Measurements from ENCODE around the gene GDAP2. TPM values are rescaled to one million over a fixed set of nuclear protein-coding genes. Genes with fewer than 3 reads are reported as not detected.

Gene GDAP2
- total RNA-seq, 1 experiment from 2014 or later: 23.5 TPM

DNA sequence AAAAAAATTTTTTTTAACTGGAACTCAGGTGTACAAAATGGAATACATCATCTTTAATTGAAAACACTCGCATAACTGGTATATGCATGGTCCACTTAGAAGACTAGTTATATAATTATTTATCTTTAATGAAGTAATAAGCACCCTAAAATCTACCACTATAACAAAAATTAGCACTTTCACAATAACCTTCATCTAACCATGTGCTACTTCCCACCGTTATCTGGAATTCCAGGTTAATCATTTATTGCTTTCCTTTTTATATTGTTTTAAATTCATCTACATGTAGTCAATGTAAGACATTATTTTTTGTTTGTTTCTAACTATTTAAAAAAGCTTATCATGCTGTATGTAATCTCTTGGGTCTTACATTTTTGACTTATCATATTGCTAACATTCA lies 39.0 kb downstream of the GDAP2 start:
- no peaks in the 10 kb centered on the region for H3K9me3 ChIP-seq (ENCODE audit: low read depth, low read length, poor library complexity, severe bottlenecking)
- no peak overlapping the region for H3K27ac ChIP-seq (ENCODE audit: low read depth, low read length, poor library complexity, severe bottlenecking)
- TF ChIP-seq CTCF (conservative IDR thresholded peaks at IDR 0.05; ENCODE audit: low read depth, low read length) (no peak), EZH2 (IDR thresholded peaks at IDR 0.05; ENCODE audit: borderline replicate concordance, low read depth, low read length, poor library complexity, severe bottlenecking) (no peak)
- DNase-seq (ENCODE audit: low spot score): no peak
- BruUV-seq (replicated peaks): no TSS peak
- ChIA-PET CTCF (no interaction called here), POLR2A (ENCODE audit: low non-redundant PET) (no interaction called here)
- H3K27me3 ChIP-seq (replicated peaks; ENCODE audit: insufficient read depth, low read depth, low read length, poor library complexity): no peaks in the 10 kb centered on the region
- H3K36me3 ChIP-seq (ENCODE audit: insufficient read depth, low read length, poor library complexity, severe bottlenecking): peaks cover 3% of the 10 kb centered on the region
- intact Hi-C loops (cut with micrococcal nuclease; ENCODE audit: unreplicated experiment): no loop called here
- no peak overlapping the region for H3K4me3 ChIP-seq (ENCODE audit: low read depth, low read length, poor library complexity, severe bottlenecking)
- no peaks in the 10 kb centered on the region for H3K4me1 ChIP-seq (ENCODE audit: insufficient read depth, low read length, poor library complexity, severe bottlenecking)

DNA sequence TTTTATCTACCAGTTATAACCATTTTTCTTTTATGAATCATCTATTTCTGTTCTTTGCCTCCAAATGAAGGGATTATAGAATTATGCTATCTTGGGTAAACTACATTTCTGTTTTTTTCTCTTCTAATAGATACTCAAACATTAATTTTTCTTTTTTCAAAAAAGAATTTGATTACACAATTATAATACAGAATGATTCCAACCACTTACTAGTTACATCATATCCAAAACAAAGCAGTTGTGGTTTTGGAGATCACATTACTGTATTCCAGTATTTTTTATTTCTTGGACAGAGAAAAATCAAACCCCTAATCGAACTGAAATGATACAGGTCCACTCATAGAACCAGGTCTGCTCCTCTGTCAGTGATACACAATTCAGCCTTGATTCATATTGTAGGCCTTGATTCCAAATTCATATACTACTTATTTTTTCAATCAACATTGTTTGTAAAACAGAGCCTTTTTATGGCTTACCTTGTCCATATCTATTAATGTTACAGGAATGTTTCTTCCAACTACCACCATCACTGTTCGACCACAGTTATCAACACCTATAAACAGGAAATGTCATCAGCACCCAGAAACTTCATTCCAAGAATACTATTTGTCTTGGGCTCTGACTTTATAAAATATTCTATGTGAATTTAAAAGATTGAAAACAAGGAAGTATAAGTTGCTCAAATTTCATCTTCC lies 43.2 kb downstream of the GDAP2 start:
- DNase-seq (ENCODE audit: low spot score): no peak
- no TSS peak for BruUV-seq (replicated peaks)
- no peaks in the 10 kb centered on the region for H3K4me1 ChIP-seq (ENCODE audit: insufficient read depth, low read length, poor library complexity, severe bottlenecking)
- TF ChIP-seq EZH2 (IDR thresholded peaks at IDR 0.05; ENCODE audit: borderline replicate concordance, low read depth, low read length, poor library complexity, severe bottlenecking) (no peak), CTCF (conservative IDR thresholded peaks at IDR 0.05; ENCODE audit: low read depth, low read length) (no peak)
- no peak overlapping the region for H3K27ac ChIP-seq (ENCODE audit: low read depth, low read length, poor library complexity, severe bottlenecking)
- CTCF ChIA-PET: no interaction called here
- POLR2A ChIA-PET (ENCODE audit: low non-redundant PET): no interaction called here
- intact Hi-C loops (cut with micrococcal nuclease; ENCODE audit: unreplicated experiment): no loop called here
- H3K9me3 ChIP-seq (ENCODE audit: low read depth, low read length, poor library complexity, severe bottlenecking): no peaks in the 10 kb centered on the region
- H3K36me3 ChIP-seq (ENCODE audit: insufficient read depth, low read length, poor library complexity, severe bottlenecking): no peaks in the 10 kb centered on the region
- no peaks in the 10 kb centered on the region for H3K27me3 ChIP-seq (replicated peaks; ENCODE audit: insufficient read depth, low read depth, low read length, poor library complexity)
- H3K4me3 ChIP-seq (ENCODE audit: low read depth, low read length, poor library complexity, severe bottlenecking): no peak overlapping the region

DNA sequence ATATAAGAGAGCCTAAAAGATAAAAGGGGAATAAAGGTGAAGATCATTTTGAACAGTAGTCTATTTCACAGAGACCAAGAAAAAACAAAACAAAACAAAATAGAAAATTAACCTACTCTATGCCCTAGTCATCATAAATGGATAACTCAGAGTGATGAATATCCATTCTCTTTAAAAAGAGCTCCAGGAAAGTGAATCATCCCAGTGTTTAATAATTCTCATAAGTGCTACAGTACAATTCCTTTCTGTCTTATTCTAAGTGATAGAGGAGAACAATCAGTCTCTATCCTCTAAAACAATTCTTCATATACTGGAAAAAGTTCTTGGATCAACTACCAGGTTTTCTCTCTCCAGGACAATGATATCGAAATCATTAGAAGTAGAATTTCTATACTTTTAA lies 45.8 kb downstream of the GDAP2 start:
- H3K4me3 ChIP-seq (ENCODE audit: low read depth, low read length, poor library complexity, severe bottlenecking): no peak overlapping the region
- no peak overlapping the region for H3K27ac ChIP-seq (ENCODE audit: low read depth, low read length, poor library complexity, severe bottlenecking)
- intact Hi-C loops (cut with micrococcal nuclease; ENCODE audit: unreplicated experiment): no loop called here
- ChIA-PET POLR2A (ENCODE audit: low non-redundant PET) (no interaction called here), CTCF (no interaction called here)
- H3K4me1 ChIP-seq (ENCODE audit: insufficient read depth, low read length, poor library complexity, severe bottlenecking): no peaks in the 10 kb centered on the region
- TF ChIP-seq EZH2 (IDR thresholded peaks at IDR 0.05; ENCODE audit: borderline replicate concordance, low read depth, low read length, poor library complexity, severe bottlenecking) (no peak), CTCF (conservative IDR thresholded peaks at IDR 0.05; ENCODE audit: low read depth, low read length) (no peak)
- H3K27me3 ChIP-seq (replicated peaks; ENCODE audit: insufficient read depth, low read depth, low read length, poor library complexity): no peaks in the 10 kb centered on the region
- H3K36me3 ChIP-seq (ENCODE audit: insufficient read depth, low read length, poor library complexity, severe bottlenecking): no peaks in the 10 kb centered on the region
- no peaks in the 10 kb centered on the region for H3K9me3 ChIP-seq (ENCODE audit: low read depth, low read length, poor library complexity, severe bottlenecking)
- no TSS peak for BruUV-seq (replicated peaks)
- DNase-seq (ENCODE audit: low spot score): no peak
